GM21619 (cell line): Measurements from ENCODE around the gene ZNF76.

Source experiments
- ATAC-seq: cut with Tn5 transposase; IDR thresholded peaks from one replicate; pipeline ENCODE4 v1.9.1; 2021; ENCODE audit not compliant: unreplicated experiment

ZNF76 gene

GRCh38 chr6:35265523-35265922 lies 6.0 kb downstream of the ZNF76 start:
- ATAC-seq: no peak

- ATAC-seq: no peak
Measured at GRCh38 chr6:35267446-35267845, 7.9 kb downstream of the ZNF76 start.

- ATAC-seq: no peak
Measured at GRCh38 chr6:35267897-35268296, 8.4 kb downstream of the ZNF76 start.

GRCh38 chr6:35272005-35272404 lies 12.5 kb downstream of the ZNF76 start:
- no peak for ATAC-seq

GRCh38 chr6:35273822-35274559 lies 14.5 kb downstream of the ZNF76 start:
- ATAC-seq: no peak

- no peak for ATAC-seq
Measured at GRCh38 chr6:35275744-35276260, 16.3 kb downstream of the ZNF76 start.

GRCh38 chr6:35278708-35279107 lies 19.2 kb downstream of the ZNF76 start:
- ATAC-seq: no peak

GRCh38 chr6:35280903-35281302 lies 21.4 kb downstream of the ZNF76 start:
- no peak for ATAC-seq

- no peak for ATAC-seq
Measured at GRCh38 chr6:35282472-35282871, 22.9 kb downstream of the ZNF76 start.

- ATAC-seq: no peak
Measured at GRCh38 chr6:35283361-35283760, 23.8 kb downstream of the ZNF76 start.

- ATAC-seq: no peak
Measured at GRCh38 chr6:35287671-35288396, 28.3 kb downstream of the ZNF76 start.

GRCh38 chr6:35288834-35289233 lies 29.3 kb downstream of the ZNF76 start:
- no peak for ATAC-seq

GRCh38 chr6:35291491-35291890 lies 32.0 kb downstream of the ZNF76 start:
- no peak for ATAC-seq

GRCh38 chr6:35292494-35292893 lies 33.0 kb downstream of the ZNF76 start:
- ATAC-seq: no peak

GRCh38 chr6:35293681-35294080 lies 34.1 kb downstream of the ZNF76 start:
- no peak for ATAC-seq

GRCh38 chr6:35294308-35294945 lies 34.9 kb downstream of the ZNF76 start:
- no peak for ATAC-seq

- no peak for ATAC-seq
Measured at GRCh38 chr6:35295036-35295435, 35.5 kb downstream of the ZNF76 start.

GRCh38 chr6:35295521-35296315 lies 36.2 kb downstream of the ZNF76 start:
- no peak for ATAC-seq

GRCh38 chr6:35296931-35297600 lies 37.5 kb downstream of the ZNF76 start:
- ATAC-seq: no peak
